DND-41 (cell line): ENCODE data around the gene OR5AU1.
A peak's percentile ranks its signal among the peaks of the same experiment; 100 is the strongest.

Experiments
- ATAC-seq: fragments of 200-7000 bp; cut with Tn5 transposase; 3 replicates; pipeline ENCODE4 v1.9.1; 2021; ENCODE audit warnings: low read depth; ENCODE audit not compliant: insufficient read depth
- DNase-seq: peaks from one replicate; pipeline ENCODE4 v3.0.0-alpha.2; 2020
- H2AFZ ChIP-seq: 2 replicates; pipeline ENCODE4 v1.6.0; 2012; ENCODE audit warnings: low read depth, low read length
- H3K27ac ChIP-seq: 2 replicates; pipeline ENCODE4 v1.5.1; 2012; ENCODE audit warnings: low read length, inconsistent platforms
- H3K27me3 ChIP-seq: fragments of 200-600 bp; sonication (generic); 2 replicates; pipeline ENCODE4 v1.6.0; 2012; ENCODE audit warnings: low read length, mild to moderate bottlenecking, inconsistent platforms; ENCODE audit not compliant: insufficient read depth, poor library complexity
- H3K36me3 ChIP-seq: 2 replicates; pipeline ENCODE4 v1.5.1; 2012; ENCODE audit warnings: low read length, inconsistent platforms; ENCODE audit not compliant: insufficient read depth
- H3K4me1 ChIP-seq: 2 replicates; pipeline ENCODE4 v1.5.1; 2012; ENCODE audit warnings: mild to moderate bottlenecking, low read length; ENCODE audit not compliant: insufficient read depth
- H3K4me2 ChIP-seq: 2 replicates; pipeline ENCODE4 v1.6.0; 2012; ENCODE audit warnings: mild to moderate bottlenecking, moderate library complexity, low read length, inconsistent platforms; ENCODE audit not compliant: insufficient read depth
- H3K4me3 ChIP-seq, 2 experiments: fragments of 200-600 bp in 1 of 2; shearing (Covaris generic) in 1 of 2; 2 replicates each; pipeline ENCODE4 v1.5.1; 2012 to 2016; ENCODE audit warnings: inconsistent platforms in 2 of 2, low read length in 2 of 2, mild to moderate bottlenecking in 2 of 2, low read depth in 1 of 2, moderate library complexity in 1 of 2
- H3K79me2 ChIP-seq: 2 replicates; pipeline ENCODE4 v1.6.0; 2012; ENCODE audit warnings: low read length, inconsistent platforms; ENCODE audit not compliant: insufficient read depth
- H3K9ac ChIP-seq: 2 replicates; pipeline ENCODE4 v1.6.0; 2012; ENCODE audit warnings: low read depth, mild to moderate bottlenecking, inconsistent platforms, low read length, moderate library complexity
- H3K9me3 ChIP-seq: 2 replicates; pipeline ENCODE4 v1.5.1; 2012; ENCODE audit warnings: low read length, moderate library complexity, mild to moderate bottlenecking, inconsistent platforms; ENCODE audit not compliant: insufficient read depth, severe bottlenecking
- H4K20me1 ChIP-seq: 2 replicates; pipeline ENCODE4 v1.6.0; 2012; ENCODE audit warnings: low read length; ENCODE audit not compliant: insufficient read depth
- CTCF ChIP-seq: IDR thresholded peaks from 2 replicates; pipeline ENCODE4 v1.5.1; 2012; ENCODE audit warnings: borderline replicate concordance, low read length, moderate library complexity, mild to moderate bottlenecking; ENCODE audit not compliant: poor library complexity, severe bottlenecking; ENCODE audit errors: extremely low read depth
- EZH2 ChIP-seq: IDR thresholded peaks from 3 replicates; pipeline ENCODE4 v1.6.1; 2012; ENCODE audit warnings: borderline replicate concordance, low read depth, mild to moderate bottlenecking, moderate library complexity, low read length, inconsistent platforms; ENCODE audit not compliant: severe bottlenecking

The OR5AU1 gene

GRCh38 chr14:21184254-21184653, 28.4 kb upstream of the OR5AU1 start:
- no peak overlapping the region for H2AFZ ChIP-seq
- DNase-seq = no peak
- H3K27me3 ChIP-seq = no peaks in the 10 kb centered on the region
- no peaks in the 10 kb centered on the region for H3K4me1 ChIP-seq
- H3K9me3 ChIP-seq = no peaks in the 10 kb centered on the region
- no peaks in the 10 kb centered on the region for H4K20me1 ChIP-seq
- no peak overlapping the region for H3K4me3 ChIP-seq
- TF ChIP-seq EZH2 (no peak), CTCF (no peak)
- H3K9ac ChIP-seq = no peak overlapping the region
- H3K79me2 ChIP-seq = no peaks in the 10 kb centered on the region
- no peak overlapping the region for H3K27ac ChIP-seq
- H3K36me3 ChIP-seq = no peaks in the 10 kb centered on the region
- no peak overlapping the region for H3K4me2 ChIP-seq
- ATAC-seq = no peak

GRCh38 chr14:21182166-21182565, 26.3 kb upstream of the OR5AU1 start:
- no peak overlapping the region for H3K4me2 ChIP-seq
- no peaks in the 10 kb centered on the region for H3K36me3 ChIP-seq
- H3K9ac ChIP-seq = no peak overlapping the region
- H3K79me2 ChIP-seq = no peaks in the 10 kb centered on the region
- no peak overlapping the region for H3K4me3 ChIP-seq
- H3K27ac ChIP-seq = no peak overlapping the region
- DNase-seq (no peak), ATAC-seq (no peak)
- no peak overlapping the region for H2AFZ ChIP-seq
- no peaks in the 10 kb centered on the region for H3K4me1 ChIP-seq
- TF ChIP-seq CTCF (no peak), EZH2 (no peak)
- H4K20me1 ChIP-seq = no peaks in the 10 kb centered on the region
- H3K27me3 ChIP-seq = no peaks in the 10 kb centered on the region
- no peaks in the 10 kb centered on the region for H3K9me3 ChIP-seq

GRCh38 chr14:21171128-21171527, 15.3 kb upstream of the OR5AU1 start:
- Histone ChIP-seq H2AFZ (no peak overlapping the region), H3K9me3 (no peaks in the 10 kb centered on the region), H3K36me3 (no peaks in the 10 kb centered on the region), H3K27me3 (peaks cover 8% of the 10 kb centered on the region), H3K27ac (no peak overlapping the region), H4K20me1 (no peaks in the 10 kb centered on the region), H3K79me2 (no peaks in the 10 kb centered on the region), H3K4me3 (no peak overlapping the region), H3K4me1 (no peaks in the 10 kb centered on the region), H3K4me2 (no peak overlapping the region), H3K9ac (no peak overlapping the region)
- DNase-seq (no peak), ATAC-seq (no peak)
- TF ChIP-seq EZH2 = no peak
- no peak for TF ChIP-seq CTCF

- no peaks in the 10 kb centered on the region for H3K4me1 ChIP-seq
- DNase-seq (peak; percentile 10), ATAC-seq (peak; percentile 59; the same call in 2 of the 3 replicates)
- no peak overlapping the region for H3K4me3 ChIP-seq
- H4K20me1 ChIP-seq = no peaks in the 10 kb centered on the region
- H3K79me2 ChIP-seq = no peaks in the 10 kb centered on the region
- no peak overlapping the region for H3K27ac ChIP-seq
- H2AFZ ChIP-seq = no peak overlapping the region
- H3K27me3 ChIP-seq = peaks cover 8% of the 10 kb centered on the region
- H3K9ac ChIP-seq = no peak overlapping the region
- no peaks in the 10 kb centered on the region for H3K36me3 ChIP-seq
- H3K4me2 ChIP-seq = no peak overlapping the region
- no peaks in the 10 kb centered on the region for H3K9me3 ChIP-seq
- TF ChIP-seq CTCF (no peak), EZH2 (no peak)
Observed at GRCh38 chr14:21169573-21169972, 13.7 kb upstream of the OR5AU1 start.
